Esophagus squamous epithelium (tissue), 4 donors: ENCODE data around the gene SHISA2.

ENCODE experiments used
- CTCF ChIP-seq, 6 experiments: fragments of 450-650 bp in 4 of 6; fragments of 200-600 bp in 2 of 6; sonication (generic) in 2 of 6; IDR thresholded peaks; one replicate each; pipeline ENCODE4 v1.5.1; 2016 to 2019; ENCODE audit warnings: antibody characterized with exemption in 6 of 6, mild to moderate bottlenecking in 4 of 6, moderate library complexity in 4 of 6
- POLR2A ChIP-seq, 4 donors: fragments of 450-650 bp; IDR thresholded peaks; one replicate each; pipeline ENCODE4 v1.6.1; 2017; ENCODE audit warnings: antibody characterized with exemption in 4 of 4, mild to moderate bottlenecking in 4 of 4, moderate library complexity in 3 of 4

- TF ChIP-seq CTCF (IDR thresholded peaks at IDR 0.05) (no peak), POLR2A (IDR thresholded peaks at IDR 0.05) (no peak)
Measured at GRCh38 chr13:26074706-26075105, 22.9 kb upstream of the SHISA2 start.
